ENCODE data around the gene PDXDC1. TPM values are rescaled to one million over a fixed set of nuclear protein-coding genes. Genes with fewer than 3 reads are reported as not detected.
A peak's percentile ranks its signal among the peaks of the same experiment; 100 is the strongest.
"Not testable (repeated sequence)": the region's sequence is repeated elsewhere in the genome, so short reads cannot be mapped to it uniquely, and the experiment has no call there.

Gene PDXDC1
- total RNA-seq, 1 experiment from 2014 or later: 94.3 TPM

DNA sequence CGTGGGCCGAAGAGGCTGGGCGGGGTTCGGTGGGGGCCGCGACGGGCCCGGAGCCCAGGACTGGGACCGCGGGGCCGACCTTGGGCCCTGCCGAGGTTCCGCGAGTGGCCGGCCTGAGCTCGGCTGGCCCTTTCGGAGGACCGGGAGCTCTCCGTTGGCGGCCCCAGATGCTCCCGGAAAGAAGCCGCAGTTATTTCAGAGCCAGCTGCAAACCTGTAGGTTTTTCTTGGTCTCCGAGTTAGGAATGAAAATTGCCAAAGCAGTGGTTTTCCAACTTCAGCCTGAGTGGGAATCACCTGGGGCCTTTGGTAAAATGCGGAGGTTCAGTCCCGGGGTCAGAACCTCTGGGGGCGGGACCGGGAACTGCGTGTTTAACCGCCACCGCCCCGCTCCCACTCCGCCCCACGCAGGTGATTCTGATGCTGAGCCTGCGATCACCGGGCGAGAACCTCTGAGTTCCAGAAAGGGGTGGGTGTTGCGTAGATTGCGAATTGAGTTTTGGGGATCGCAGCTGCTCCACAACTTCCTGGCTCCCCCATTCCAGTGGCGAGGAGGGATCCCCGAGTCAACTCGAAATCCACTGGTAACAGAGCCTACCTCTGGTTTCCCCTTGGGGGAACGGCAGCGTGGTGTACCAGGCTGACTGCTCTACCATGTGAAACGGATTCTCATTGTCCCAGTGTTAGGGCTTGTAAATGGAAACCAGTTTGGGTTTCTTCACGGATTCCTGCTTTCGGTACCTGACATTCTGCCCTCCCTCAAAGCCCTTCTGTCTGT lies 780 bp downstream of the PDXDC1 start:
- POLR2A ChIA-PET: interaction anchor here (0.8 kb wide), 1 partner anchor 9 kb away, joined by 3 read pairs; no protein-coding TSS in a partner anchor
- RAD21 ChIA-PET (ENCODE audit: low non-redundant PET in 1 of 2, low total read pairs in 2 of 2, uncharacterized antibody in 2 of 2, unreplicated experiment in 2 of 2); CTCF ChIA-PET; H4K20me1 ChIP-seq (ENCODE audit: insufficient read depth); H3K36me3 ChIP-seq (ENCODE audit: control insufficient read depth in 1 of 2, insufficient read depth in 2 of 2, low read length in 2 of 2); H3K27me3 ChIP-seq (ENCODE audit: insufficient read depth, low read length); H3K9me2 ChIP-seq (ENCODE audit: insufficient read depth); BruUV-seq (replicated peaks); H3K9me3 ChIP-seq (ENCODE audit: control insufficient read depth in 1 of 2, insufficient read depth in 1 of 2, low read depth in 1 of 2, low read length in 2 of 2); H2AFZ ChIP-seq (ENCODE audit: low read depth, low read length, poor library complexity, severe bottlenecking); DNase-seq (ENCODE audit: low read depth, low spot score): not testable (repeated sequence)
- H3K9ac ChIP-seq (ENCODE audit: low read length): peak overlapping the region; percentile 93
- peak overlapping the region; percentile 71 to 99 for H3K4me3 ChIP-seq (replicated peaks in 1 of 2; ENCODE audit: low read depth in 1 of 2, low read length in 2 of 2)
- H3K79me2 ChIP-seq (ENCODE audit: insufficient read depth, low read length): peaks cover 52% of the 10 kb centered on the region
- peak; percentile 23 for ATAC-seq
- peak overlapping the region; percentile 81 for H3K27ac ChIP-seq (ENCODE audit: low read depth, low read length)
- intact Hi-C loops (cut with micrococcal nuclease): loop anchor here (10.0 kb wide), 1 partner anchor 49 kb away; no protein-coding TSS in a partner anchor
- peaks cover 5 to 16% of the 10 kb centered on the region in 2 experiments; a peak in 3 of 4 replicates for H3K4me1 ChIP-seq (ENCODE audit: control insufficient read depth in 1 of 2, insufficient read depth in 2 of 2, low read length in 2 of 2)
- H3K4me2 ChIP-seq (ENCODE audit: low read length): peak overlapping the region; percentile 100
- TF ChIP-seq ZFX (IDR thresholded peaks at IDR 0.05): peak; percentile 75

DNA sequence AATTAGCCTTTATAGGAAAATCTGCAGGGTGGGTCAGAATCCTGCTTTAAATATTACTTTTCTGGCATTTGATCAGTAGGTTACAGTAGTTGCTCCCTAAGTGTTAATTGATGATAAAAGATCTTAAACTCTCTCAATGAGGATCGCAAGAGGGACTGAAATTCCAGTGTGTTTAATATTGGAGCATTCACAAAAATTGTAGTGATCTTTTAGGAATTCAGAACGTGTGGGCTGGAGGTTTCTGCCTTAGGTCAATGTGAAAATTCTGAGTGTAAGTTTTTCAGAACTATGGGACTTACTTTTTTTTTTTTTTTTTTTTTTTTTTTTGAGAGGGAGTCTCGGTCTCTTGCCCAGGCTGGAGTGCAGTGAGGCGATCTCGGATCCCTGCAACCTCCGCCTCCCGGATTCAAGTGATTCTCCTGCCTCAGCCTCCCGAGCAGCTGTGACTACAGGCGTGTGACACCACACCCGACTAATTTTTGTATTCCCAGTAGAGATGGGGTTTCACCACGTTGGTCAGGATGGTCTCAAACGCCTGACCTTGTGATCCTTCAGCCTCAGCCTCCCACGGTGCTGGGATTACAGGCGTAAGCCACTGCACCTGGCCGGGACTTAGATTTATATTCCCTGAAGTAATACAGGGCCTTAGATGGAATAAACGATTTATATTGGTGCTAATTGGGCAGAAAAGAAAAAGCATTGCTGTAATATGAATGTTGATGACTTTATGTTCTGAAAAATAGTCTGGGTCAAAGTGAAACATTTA lies 2.3 kb downstream of the PDXDC1 start:
- H3K27me3 ChIP-seq (ENCODE audit: insufficient read depth, low read length); H3K9ac ChIP-seq (ENCODE audit: low read length); H3K4me2 ChIP-seq (ENCODE audit: low read length); H3K36me3 ChIP-seq (ENCODE audit: control insufficient read depth in 1 of 2, insufficient read depth in 2 of 2, low read length in 2 of 2); POLR2A ChIA-PET; H3K9me2 ChIP-seq (ENCODE audit: insufficient read depth); H4K20me1 ChIP-seq (ENCODE audit: insufficient read depth); CTCF ChIA-PET; H3K9me3 ChIP-seq (ENCODE audit: control insufficient read depth in 1 of 2, insufficient read depth in 1 of 2, low read depth in 1 of 2, low read length in 2 of 2); BruUV-seq (replicated peaks); ATAC-seq; H2AFZ ChIP-seq (ENCODE audit: low read depth, low read length, poor library complexity, severe bottlenecking); DNase-seq (ENCODE audit: low read depth, low spot score); RAD21 ChIA-PET (ENCODE audit: low non-redundant PET in 1 of 2, low total read pairs in 2 of 2, uncharacterized antibody in 2 of 2, unreplicated experiment in 2 of 2); H3K27ac ChIP-seq (ENCODE audit: low read depth, low read length); H3K4me3 ChIP-seq (replicated peaks in 1 of 2; ENCODE audit: low read depth in 1 of 2, low read length in 2 of 2): not testable (repeated sequence)
- peaks cover 63% of the 10 kb centered on the region for H3K79me2 ChIP-seq (ENCODE audit: insufficient read depth, low read length)
- H3K4me1 ChIP-seq (ENCODE audit: control insufficient read depth in 1 of 2, insufficient read depth in 2 of 2, low read length in 2 of 2): peaks cover 5 to 14% of the 10 kb centered on the region in 2 experiments; a peak in 3 of 4 replicates
- intact Hi-C loops (cut with micrococcal nuclease): loop anchor here (10.0 kb wide), 1 partner anchor 48 kb away; no protein-coding TSS in a partner anchor

DNA sequence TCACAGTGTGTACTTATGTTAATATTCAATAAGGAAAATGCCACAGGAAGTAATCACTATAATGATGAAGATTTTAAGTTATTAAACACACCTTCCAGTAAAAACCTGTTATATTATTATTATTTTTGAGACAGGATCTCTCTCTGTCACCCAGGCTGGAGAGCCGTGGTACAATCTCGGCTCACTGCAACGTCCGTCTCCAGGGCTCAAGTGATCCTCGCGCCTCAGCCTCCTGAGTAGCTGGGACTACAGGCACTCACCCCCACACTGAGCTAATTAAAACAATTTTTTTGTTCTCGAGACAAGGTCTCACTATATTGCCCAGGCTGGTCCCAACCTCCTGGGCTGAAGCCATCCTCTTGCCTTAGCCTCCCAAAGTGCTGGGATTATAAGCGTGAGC lies 3.5 kb downstream of the PDXDC1 start:
- RAD21 ChIA-PET (ENCODE audit: low non-redundant PET in 1 of 2, low total read pairs in 2 of 2, uncharacterized antibody in 2 of 2, unreplicated experiment in 2 of 2); H3K9me2 ChIP-seq (ENCODE audit: insufficient read depth); H3K27me3 ChIP-seq (ENCODE audit: insufficient read depth, low read length); H3K27ac ChIP-seq (ENCODE audit: low read depth, low read length); H3K36me3 ChIP-seq (ENCODE audit: control insufficient read depth in 1 of 2, insufficient read depth in 2 of 2, low read length in 2 of 2); H3K9ac ChIP-seq (ENCODE audit: low read length); CTCF ChIA-PET; DNase-seq (ENCODE audit: low read depth, low spot score); H3K4me3 ChIP-seq (replicated peaks in 1 of 2; ENCODE audit: low read depth in 1 of 2, low read length in 2 of 2); POLR2A ChIA-PET; H3K9me3 ChIP-seq (ENCODE audit: control insufficient read depth in 1 of 2, insufficient read depth in 1 of 2, low read depth in 1 of 2, low read length in 2 of 2); BruUV-seq (replicated peaks); H3K4me2 ChIP-seq (ENCODE audit: low read length); ATAC-seq; H2AFZ ChIP-seq (ENCODE audit: low read depth, low read length, poor library complexity, severe bottlenecking); H4K20me1 ChIP-seq (ENCODE audit: insufficient read depth): not testable (repeated sequence)
- Histone ChIP-seq H3K79me2 (ENCODE audit: insufficient read depth, low read length) (peaks cover 74% of the 10 kb centered on the region), H3K4me1 (ENCODE audit: control insufficient read depth in 1 of 2, insufficient read depth in 2 of 2, low read length in 2 of 2) (peaks cover 5 to 14% of the 10 kb centered on the region in 2 experiments; a peak in 3 of 4 replicates)
- intact Hi-C loops (cut with micrococcal nuclease): loop anchor here (10.0 kb wide), 1 partner anchor 47 kb away; no protein-coding TSS in a partner anchor

DNA sequence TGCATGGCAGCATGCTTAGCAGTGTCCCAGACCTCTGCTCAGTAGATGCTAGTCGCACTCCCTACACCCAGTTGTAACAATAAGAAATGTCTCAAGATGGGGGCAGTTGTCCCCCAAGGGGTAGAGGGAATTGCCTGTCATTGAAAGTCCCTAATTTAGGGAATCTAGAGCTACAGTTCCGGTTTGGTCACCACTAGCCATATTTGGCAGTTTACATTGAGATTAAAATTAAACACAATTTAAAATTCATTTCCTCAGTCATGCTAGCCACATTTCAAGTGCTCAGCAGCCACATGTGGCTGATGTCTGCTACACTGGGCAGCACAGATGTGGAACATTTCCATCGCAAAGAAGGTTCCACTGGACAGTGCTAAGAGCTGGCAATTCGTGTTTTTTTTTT lies 4.1 kb downstream of the PDXDC1 start:
- H3K9me2 ChIP-seq (ENCODE audit: insufficient read depth); H3K9ac ChIP-seq (ENCODE audit: low read length); DNase-seq (ENCODE audit: low read depth, low spot score); H3K27ac ChIP-seq (ENCODE audit: low read depth, low read length); H2AFZ ChIP-seq (ENCODE audit: low read depth, low read length, poor library complexity, severe bottlenecking); BruUV-seq (replicated peaks); ATAC-seq; POLR2A ChIA-PET; H3K9me3 ChIP-seq (ENCODE audit: control insufficient read depth in 1 of 2, insufficient read depth in 1 of 2, low read depth in 1 of 2, low read length in 2 of 2); RAD21 ChIA-PET (ENCODE audit: low non-redundant PET in 1 of 2, low total read pairs in 2 of 2, uncharacterized antibody in 2 of 2, unreplicated experiment in 2 of 2); CTCF ChIA-PET; H3K4me2 ChIP-seq (ENCODE audit: low read length); H3K36me3 ChIP-seq (ENCODE audit: control insufficient read depth in 1 of 2, insufficient read depth in 2 of 2, low read length in 2 of 2); H4K20me1 ChIP-seq (ENCODE audit: insufficient read depth); H3K4me1 ChIP-seq (ENCODE audit: control insufficient read depth in 1 of 2, insufficient read depth in 2 of 2, low read length in 2 of 2); H3K4me3 ChIP-seq (replicated peaks in 1 of 2; ENCODE audit: low read depth in 1 of 2, low read length in 2 of 2); H3K27me3 ChIP-seq (ENCODE audit: insufficient read depth, low read length): not testable (repeated sequence)
- H3K79me2 ChIP-seq (ENCODE audit: insufficient read depth, low read length): peaks cover 80% of the 10 kb centered on the region
- intact Hi-C loops (cut with micrococcal nuclease): loop anchor here (10.0 kb wide), 1 partner anchor 46 kb away; no protein-coding TSS in a partner anchor
